GM12892 (cell line): ENCODE data around the gene WEE1.

Experiments
- POLR2A ChIP-seq: IDR thresholded peaks from 2 replicates; pipeline ENCODE4 v1.6.1; 2011; ENCODE audit warnings: low read depth, low read length, control low read depth
- POLR2AphosphoS5 ChIP-seq: IDR thresholded peaks from 2 replicates; pipeline ENCODE4 v1.6.1; 2011; ENCODE audit warnings: low read depth, low read length, control low read depth
- TAF1 ChIP-seq: IDR thresholded peaks from 2 replicates; pipeline ENCODE4 v1.6.1; 2011; ENCODE audit warnings: low read depth, mild to moderate bottlenecking, control low read depth, low read length, borderline replicate concordance

GRCh38 chr11:9596926-9597464 is 23.5 kb downstream of the WEE1 start:
- TF ChIP-seq POLR2A (no peak), POLR2AphosphoS5 (no peak), TAF1 (no peak)
